ENCODE data around the gene HOXA2. TPM values are rescaled to one million over a fixed set of nuclear protein-coding genes. Genes with fewer than 3 reads are reported as not detected.

The HOXA2 gene
- total RNA-seq, 3 donors from 2014 or later: 3.2 to 4.3 (median 3.3) TPM

DNA sequence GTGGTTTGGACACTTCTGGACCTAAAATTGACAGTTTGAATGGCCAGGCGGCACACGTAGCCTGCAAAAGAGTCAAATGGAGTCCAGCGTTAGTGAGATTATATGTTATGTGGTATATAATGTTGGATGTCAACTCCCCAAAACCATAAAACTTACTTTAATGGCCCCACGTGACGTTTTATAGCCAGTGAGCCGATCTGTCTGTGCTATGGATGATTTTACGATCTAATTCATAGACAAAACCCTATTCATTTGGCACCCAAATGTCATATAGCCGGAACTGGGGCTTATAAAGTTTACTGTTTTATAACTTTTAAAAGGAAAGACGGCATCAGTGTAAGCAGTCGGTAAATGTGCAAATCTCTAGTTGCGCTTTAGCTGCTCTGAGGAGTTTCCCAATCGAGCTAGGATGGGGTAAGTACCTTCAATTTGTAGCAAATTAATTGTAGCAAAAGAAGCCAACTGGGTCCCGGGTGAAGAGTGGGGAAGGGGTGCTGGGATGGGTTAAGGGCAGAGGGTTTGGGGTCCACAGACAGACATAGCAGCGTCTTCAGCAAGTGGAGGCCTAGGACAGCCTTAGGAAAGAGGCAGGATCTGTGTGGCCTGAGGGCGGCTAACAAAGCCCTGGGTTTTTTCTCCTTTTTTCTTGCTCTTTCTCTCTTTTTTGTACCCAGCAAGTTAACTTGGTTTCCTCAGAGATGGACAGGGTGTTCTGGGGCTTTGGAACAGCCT lies 37.8 kb upstream of the HOXA2 start:
- Histone ChIP-seq H3K4me3 (peak overlapping the region; percentile 36), H3K9me3 (no peaks in the 10 kb centered on the region), H3K4me1 (ENCODE audit: low read depth) (peaks cover 33% of the 10 kb centered on the region), H3K36me3 (ENCODE audit: low read depth) (no peaks in the 10 kb centered on the region)
- intact Hi-C loops (cut with DNase I, micrococcal nuclease): loop anchor here in 1 of 2 donors (5.0 kb wide), 1 partner anchor 283 kb away; no protein-coding TSS in a partner anchor
- TF ChIP-seq, protein P1, sequence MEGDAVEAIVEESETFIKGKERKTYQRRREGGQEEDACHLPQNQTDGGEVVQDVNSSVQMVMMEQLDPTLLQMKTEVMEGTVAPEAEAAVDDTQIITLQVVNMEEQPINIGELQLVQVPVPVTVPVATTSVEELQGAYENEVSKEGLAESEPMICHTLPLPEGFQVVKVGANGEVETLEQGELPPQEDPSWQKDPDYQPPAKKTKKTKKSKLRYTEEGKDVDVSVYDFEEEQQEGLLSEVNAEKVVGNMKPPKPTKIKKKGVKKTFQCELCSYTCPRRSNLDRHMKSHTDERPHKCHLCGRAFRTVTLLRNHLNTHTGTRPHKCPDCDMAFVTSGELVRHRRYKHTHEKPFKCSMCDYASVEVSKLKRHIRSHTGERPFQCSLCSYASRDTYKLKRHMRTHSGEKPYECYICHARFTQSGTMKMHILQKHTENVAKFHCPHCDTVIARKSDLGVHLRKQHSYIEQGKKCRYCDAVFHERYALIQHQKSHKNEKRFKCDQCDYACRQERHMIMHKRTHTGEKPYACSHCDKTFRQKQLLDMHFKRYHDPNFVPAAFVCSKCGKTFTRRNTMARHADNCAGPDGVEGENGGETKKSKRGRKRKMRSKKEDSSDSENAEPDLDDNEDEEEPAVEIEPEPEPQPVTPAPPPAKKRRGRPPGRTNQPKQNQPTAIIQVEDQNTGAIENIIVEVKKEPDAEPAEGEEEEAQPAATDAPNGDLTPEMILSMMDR (IDR thresholded peaks at IDR 0.05): no peak
- DNase-seq (peak in 2 of 3 donors; percentile 52 to 91), ATAC-seq (peak; percentile 60)

DNA sequence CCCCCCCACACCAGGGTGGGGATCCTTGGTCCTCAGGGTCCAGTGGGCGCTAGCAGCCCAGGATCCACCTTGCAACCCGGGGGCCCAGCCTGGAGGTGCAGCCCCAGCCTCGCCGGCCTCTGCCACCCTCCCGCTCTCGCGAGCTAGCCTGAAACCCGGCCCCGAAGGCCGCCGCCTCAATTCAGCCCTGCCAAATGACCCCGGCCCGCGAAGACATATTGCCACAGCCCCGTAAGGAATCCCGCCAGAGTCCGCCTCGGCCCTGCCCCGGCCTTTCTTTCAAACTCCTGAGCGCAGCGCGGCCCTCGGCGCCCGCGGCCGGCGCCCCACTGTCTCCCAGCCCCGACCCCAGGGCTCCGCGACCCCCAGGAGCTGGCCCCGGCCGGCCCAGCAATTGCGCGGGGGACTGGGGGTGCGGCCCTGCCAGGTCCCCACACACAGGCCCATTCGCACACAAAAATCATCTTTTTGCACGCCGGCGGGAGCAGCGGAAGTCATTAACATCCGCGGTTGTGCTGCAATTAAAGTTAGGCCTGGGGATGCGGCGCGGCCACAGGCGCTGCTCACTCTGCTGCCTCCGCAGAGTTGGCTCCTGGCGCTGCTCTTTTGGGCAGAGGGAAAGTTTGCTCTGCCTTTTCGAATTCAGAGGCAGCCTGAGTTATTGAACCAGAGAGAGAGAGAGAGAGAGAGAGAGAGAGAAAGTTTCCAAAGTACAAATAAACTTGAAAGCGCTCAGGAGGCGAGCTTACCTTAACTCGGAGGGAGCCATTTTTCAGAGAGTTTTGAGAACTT lies 37.0 kb upstream of the HOXA2 start:
- TF ChIP-seq, protein P1 (IDR thresholded peaks at IDR 0.05): no peak
- Histone ChIP-seq H3K9me3 (no peaks in the 10 kb centered on the region), H3K36me3 (ENCODE audit: low read depth) (no peaks in the 10 kb centered on the region), H3K4me1 (ENCODE audit: low read depth) (peaks cover 41% of the 10 kb centered on the region), H3K4me3 (peak overlapping the region; percentile 36)
- DNase-seq: peak; percentile 39 to 75 (median 73)
- intact Hi-C loops (cut with DNase I, micrococcal nuclease): loop anchor here in 1 of 2 donors (5.0 kb wide), 1 partner anchor 282 kb away; no protein-coding TSS in a partner anchor
- peak; percentile 2 for ATAC-seq

DNA sequence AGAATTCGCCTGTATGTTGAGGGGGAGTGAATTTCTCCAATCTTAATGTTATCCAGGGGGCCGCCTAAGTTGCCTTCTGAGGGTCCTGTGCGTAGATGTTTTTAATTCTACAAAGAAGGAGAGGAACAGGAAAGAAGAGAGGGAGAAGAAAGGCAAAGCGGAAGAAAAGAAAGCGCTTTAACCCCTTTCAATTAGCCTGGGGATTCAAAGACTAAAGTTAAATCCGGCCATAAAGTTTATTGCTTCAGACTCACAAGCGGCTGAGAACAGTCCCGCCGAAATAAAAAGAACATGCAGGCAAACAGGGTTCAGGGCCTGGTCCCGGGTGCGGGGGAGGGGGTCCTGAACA lies 36.5 kb upstream of the HOXA2 start:
- H3K4me1 ChIP-seq (ENCODE audit: low read depth): peaks cover 46% of the 10 kb centered on the region
- no peaks in the 10 kb centered on the region for H3K36me3 ChIP-seq (ENCODE audit: low read depth)
- DNase-seq (no peak), ATAC-seq (peak; percentile 8)
- intact Hi-C loops (cut with DNase I, micrococcal nuclease): no loop called here
- H3K4me3 ChIP-seq: peak overlapping the region; percentile 36
- no peaks in the 10 kb centered on the region for H3K9me3 ChIP-seq
- TF ChIP-seq, protein P1 (IDR thresholded peaks at IDR 0.05): no peak

DNA sequence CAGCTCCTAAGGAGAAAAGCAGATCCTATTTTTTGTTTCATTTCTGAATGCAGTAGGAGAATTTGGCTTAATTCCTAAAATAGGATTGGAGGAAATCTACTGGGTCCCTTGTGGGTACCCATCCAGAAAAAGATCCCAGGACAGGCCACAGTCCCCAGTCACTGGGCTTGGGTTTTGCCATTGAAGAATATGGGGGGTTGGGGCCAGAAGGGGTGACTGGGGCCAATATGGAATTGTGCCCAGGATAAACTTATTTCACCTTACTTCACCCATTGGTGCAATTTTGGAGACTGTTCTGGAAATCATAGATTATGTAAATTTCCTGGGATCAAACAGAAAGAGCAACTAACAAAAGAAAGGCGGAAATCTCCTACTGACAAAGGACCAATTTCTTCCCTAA lies 36.0 kb upstream of the HOXA2 start:
- Histone ChIP-seq H3K36me3 (ENCODE audit: low read depth) (no peaks in the 10 kb centered on the region), H3K9me3 (no peaks in the 10 kb centered on the region), H3K4me1 (ENCODE audit: low read depth) (peaks cover 47% of the 10 kb centered on the region), H3K4me3 (no peak overlapping the region)
- ATAC-seq (no peak), DNase-seq (peak in 1 of 3 donors; percentile 16)
- TF ChIP-seq, protein P1 (IDR thresholded peaks at IDR 0.05): no peak
- intact Hi-C loops (cut with DNase I, micrococcal nuclease): no loop called here

DNA sequence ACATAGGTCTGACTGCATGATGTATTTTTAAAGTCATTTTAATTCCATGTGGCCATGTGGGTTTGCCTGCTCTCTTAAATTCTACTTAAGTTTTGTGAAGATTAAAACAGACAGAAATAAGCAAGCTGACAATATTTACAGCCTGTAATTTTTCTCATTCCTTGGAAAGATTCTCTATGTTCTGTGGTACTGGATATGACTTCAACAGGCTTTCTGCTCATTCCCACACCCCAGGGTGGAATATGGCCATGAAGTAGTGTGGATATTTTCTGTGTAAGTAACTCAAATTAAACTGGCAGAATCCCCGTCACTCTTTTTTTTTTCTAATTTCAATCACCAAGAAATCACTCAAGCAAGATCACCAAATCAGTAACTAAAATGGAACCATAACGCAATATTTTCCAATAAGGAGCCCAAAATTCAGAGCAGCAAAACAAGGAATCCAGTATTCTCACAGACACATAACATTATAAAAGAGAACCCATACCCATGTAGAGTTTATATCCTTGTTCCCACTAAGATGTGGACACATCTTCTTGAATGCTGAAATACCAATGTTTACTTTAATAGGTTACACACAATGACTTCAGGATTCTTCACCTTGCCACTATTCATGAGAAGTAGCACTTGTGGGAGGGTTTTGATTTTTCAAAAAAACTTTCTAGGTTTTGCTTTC lies 35.3 kb upstream of the HOXA2 start:
- ATAC-seq (no peak), DNase-seq (peak in 1 of 3 donors; percentile 7)
- intact Hi-C loops (cut with DNase I, micrococcal nuclease): no loop called here
- Histone ChIP-seq H3K4me3 (no peak overlapping the region), H3K9me3 (no peaks in the 10 kb centered on the region), H3K4me1 (ENCODE audit: low read depth) (peaks cover 51% of the 10 kb centered on the region), H3K36me3 (ENCODE audit: low read depth) (no peaks in the 10 kb centered on the region)
- TF ChIP-seq, protein P1 (IDR thresholded peaks at IDR 0.05): no peak
